ENCODE results near the gene PPP3CA. TPM values are rescaled to one million over a fixed set of nuclear protein-coding genes. Genes with fewer than 3 reads are reported as not detected.

Gene PPP3CA
- total and polyA plus RNA-seq, 2 of the 8 experiments (the other 6 are each of a cell fraction or from before 2014, with no cell fraction given), result 7.9 to 35.0 TPM

DNA sequence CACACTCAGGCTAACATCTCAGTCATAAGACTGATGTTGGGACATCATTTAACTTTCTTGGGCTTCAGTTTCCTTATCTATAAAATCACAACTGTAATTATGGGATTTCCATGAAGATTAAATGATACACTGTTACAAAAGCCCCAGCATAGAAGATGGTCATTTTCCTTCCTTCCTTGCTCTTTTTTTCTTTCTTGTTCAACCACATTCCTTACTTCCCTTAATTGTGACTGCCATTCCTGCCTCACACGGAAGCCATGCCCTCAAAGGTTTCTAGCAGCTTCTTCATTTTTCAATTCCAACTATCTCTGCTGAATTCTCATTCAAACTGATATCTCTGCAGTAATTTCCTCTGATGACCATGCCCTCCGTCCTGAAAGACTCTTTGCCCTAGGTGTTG lies 311.8 kb downstream of the PPP3CA start:
- no peak for FAIRE-seq
- Histone ChIP-seq H3K4me1 (replicated peaks in 1 of 4; ENCODE audit: control insufficient read depth in 3 of 4, insufficient read depth in 4 of 4, low read length in 3 of 4) (peaks cover 0 to 6% (median 4%) of the 10 kb centered on the region in 4 experiments; a peak in 4 of 7 replicates), H2BK20ac (ENCODE audit: low read length) (no peak overlapping the region), H3K27me3 (replicated peaks in 1 of 4; ENCODE audit: control insufficient read depth in 3 of 4, extremely low read depth in 1 of 4, insufficient read depth in 3 of 4, low read length in 3 of 4) (no peaks in the 10 kb centered on the region; a peak in 1 of 7 replicates), H4K20me1 (replicated peaks in 1 of 2; ENCODE audit: control insufficient read depth in 1 of 2, insufficient read depth in 2 of 2, low read length in 2 of 2) (no peaks in the 10 kb centered on the region), H3K23ac (ENCODE audit: insufficient read length) (no peak overlapping the region), H3K4ac (replicated peaks; ENCODE audit: insufficient read length, low read depth, low read length) (no peak overlapping the region), H3K4me2 (ENCODE audit: insufficient read depth in 1 of 2, low read depth in 2 of 2, low read length in 2 of 2) (no peak overlapping the region), H3K27ac (ENCODE audit: low read depth, low read length) (no peak overlapping the region), H3K9me3 (ENCODE audit: insufficient read depth in 2 of 2, low read depth in 1 of 2, low read length in 1 of 2) (no peaks in the 10 kb centered on the region), H3K14ac (ENCODE audit: insufficient read length) (no peak overlapping the region), H3K9ac (replicated peaks in 1 of 4; ENCODE audit: extremely low read depth in 1 of 4, low read depth in 3 of 4, low read length in 3 of 4) (no peak overlapping the region), H3K79me1 (ENCODE audit: low read depth, low read length) (no peaks in the 10 kb centered on the region), H2BK5ac (ENCODE audit: low read depth, low read length) (no peak overlapping the region), H3K18ac (ENCODE audit: extremely low read depth, low read length) (no peak overlapping the region), H4K91ac (replicated peaks; ENCODE audit: insufficient read length, low read length) (no peak overlapping the region), H3K79me2 (ENCODE audit: control insufficient read depth in 1 of 2, insufficient read depth in 2 of 2, low read length in 2 of 2) (no peaks in the 10 kb centered on the region), H4K5ac (ENCODE audit: insufficient read length, low read depth, low read length) (no peak overlapping the region), H3K56ac (replicated peaks; ENCODE audit: insufficient read length, low read depth, low read length) (no peak overlapping the region), H4K8ac (ENCODE audit: extremely low read depth, insufficient read depth, low read length) (no peak overlapping the region), H2BK120ac (replicated peaks; ENCODE audit: low read depth, low read length) (no peak overlapping the region), H3K36me3 (ENCODE audit: control insufficient read depth in 2 of 4, insufficient read depth in 4 of 4, low read length in 3 of 4) (peaks cover 0 to 4% (median 0%) of the 10 kb centered on the region in 4 experiments; a peak in 3 of 8 replicates), H3K23me2 (ENCODE audit: low read depth, low read length) (no peaks in the 10 kb centered on the region), H2AFZ (ENCODE audit: low read length) (no peak overlapping the region), H2BK15ac (ENCODE audit: low read length) (no peak overlapping the region), H2BK12ac (ENCODE audit: low read depth, low read length) (no peak overlapping the region; the same call in 1 of the 2 replicates), H2AK5ac (ENCODE audit: low read depth, low read length) (no peak overlapping the region), H3K4me3 (ENCODE audit: extremely low read depth in 1 of 4, insufficient read depth in 2 of 4, low read depth in 3 of 4, low read length in 4 of 4) (no peak overlapping the region)
- DNase-seq (ENCODE audit: low read depth in 1 of 2, low spot score in 2 of 2), result no peak
- TF ChIP-seq KDM4A (IDR thresholded peaks at IDR 0.05; ENCODE audit: low read depth, low read length, severe bottlenecking) (no peak), CEBPB (IDR thresholded peaks at IDR 0.05; ENCODE audit: low read depth, low read length) (no peak), FOSL1 (IDR thresholded peaks at IDR 0.05; ENCODE audit: insufficient read depth, low read depth, low read length) (no peak), HDAC6 (IDR thresholded peaks at IDR 0.05; ENCODE audit: low read depth, low read length) (no peak)
- POLR2A ChIA-PET (ENCODE audit: partially characterized antibody), result interaction anchor here (1.0 kb wide), 1 partner anchor 8 kb away, joined by 4 read pairs; no protein-coding TSS in a partner anchor
- 94% methylated on average over 2 of the region's 2 CpGs; no CpG with 5 or more reads in 1 of the 2 experiments for WGBS, 2 experiments (ENCODE audit: extremely low coverage in 1 of 2, insufficient coverage in 1 of 2, insufficient read length in 1 of 2, insufficient replicate concordance in 2 of 2, low coverage in 1 of 2, low lambda C conversion rate in 2 of 2, missing lambda C conversion rate in 1 of 2)
- CTCF ChIA-PET (ENCODE audit: partially characterized antibody), result interaction anchor here (0.6 to 2.3 kb wide), 4 partner anchors 8 to 537 kb away, joined by 3 to 11 read pairs (median 6); no protein-coding TSS in a partner anchor

Measured in H1 (cell line).